Measurements from ENCODE around the gene CTU1. TPM values are rescaled to one million over a fixed set of nuclear protein-coding genes. Genes with fewer than 3 reads are reported as not detected.

CTU1 gene
- total RNA-seq, 2 experiments from 2014 or later, result 8.3 to 13.3 TPM

- Histone ChIP-seq H3K79me2 (ENCODE audit: insufficient read depth, low read depth, low read length) (no peaks in the 10 kb centered on the region), H3K27ac (ENCODE audit: low read depth, low read length, poor library complexity, severe bottlenecking) (no peak overlapping the region), H3K4me3 (ENCODE audit: low read depth, low read length, poor library complexity, severe bottlenecking) (no peak overlapping the region), H3K4me1 (ENCODE audit: insufficient read depth, low read length, poor library complexity, severe bottlenecking) (peaks cover 23% of the 10 kb centered on the region), H3K9me2 (ENCODE audit: insufficient read depth, low read length) (no peaks in the 10 kb centered on the region), H2AFZ (ENCODE audit: low read length) (no peak overlapping the region), H4K20me1 (ENCODE audit: insufficient read depth, low read length) (no peaks in the 10 kb centered on the region), H3K36me3 (ENCODE audit: insufficient read depth, low read length) (no peaks in the 10 kb centered on the region), H3K4me2 (ENCODE audit: low read length) (peak overlapping the region; percentile 44; the same call in 1 of the 2 replicates), H3K9me3 (ENCODE audit: low read length) (no peaks in the 10 kb centered on the region)
- no TSS peak for BruUV-seq (replicated peaks)
- intact Hi-C loops (cut with micrococcal nuclease; ENCODE audit: unreplicated experiment), result no loop called here
- TF ChIP-seq EZH2phosphoT487 (IDR thresholded peaks at IDR 0.05; ENCODE audit: borderline replicate concordance, low read depth, low read length), result no peak
- no peak for TF ChIP-seq CTCF (conservative IDR thresholded peaks at IDR 0.05; ENCODE audit: low read length)
- DNase-seq (ENCODE audit: low spot score), result no peak
- CTCF ChIA-PET (ENCODE audit: unreplicated experiment), result no interaction called here
- POLR2A ChIA-PET, result no interaction called here
Measured at GRCh38 chr19:51127755-51128154, 19.5 kb upstream of the CTU1 start.

GRCh38 chr19:51127032-51127431 lies 18.8 kb upstream of the CTU1 start:
- Histone ChIP-seq H3K36me3 (ENCODE audit: insufficient read depth, low read length) (no peaks in the 10 kb centered on the region), H3K9me2 (ENCODE audit: insufficient read depth, low read length) (no peaks in the 10 kb centered on the region), H3K4me2 (ENCODE audit: low read length) (no peak overlapping the region), H3K79me2 (ENCODE audit: insufficient read depth, low read depth, low read length) (no peaks in the 10 kb centered on the region), H3K4me3 (ENCODE audit: low read depth, low read length, poor library complexity, severe bottlenecking) (no peak overlapping the region), H3K27ac (ENCODE audit: low read depth, low read length, poor library complexity, severe bottlenecking) (no peak overlapping the region), H3K9me3 (ENCODE audit: low read length) (no peaks in the 10 kb centered on the region), H2AFZ (ENCODE audit: low read length) (no peak overlapping the region), H3K4me1 (ENCODE audit: insufficient read depth, low read length, poor library complexity, severe bottlenecking) (peaks cover 23% of the 10 kb centered on the region), H4K20me1 (ENCODE audit: insufficient read depth, low read length) (no peaks in the 10 kb centered on the region)
- TF ChIP-seq EZH2phosphoT487 (IDR thresholded peaks at IDR 0.05; ENCODE audit: borderline replicate concordance, low read depth, low read length) (no peak), CTCF (conservative IDR thresholded peaks at IDR 0.05; ENCODE audit: low read length) (no peak)
- no TSS peak for BruUV-seq (replicated peaks)
- CTCF ChIA-PET (ENCODE audit: unreplicated experiment), result no interaction called here
- POLR2A ChIA-PET, result interaction anchor here (0.6 kb wide), 1 partner anchor 1109 kb away, joined by 3 read pairs; no protein-coding TSS in a partner anchor
- DNase-seq (ENCODE audit: low spot score), result no peak
- intact Hi-C loops (cut with micrococcal nuclease; ENCODE audit: unreplicated experiment), result no loop called here

GRCh38 chr19:51125421-51126075 lies 17.3 kb upstream of the CTU1 start:
- Histone ChIP-seq H3K4me2 (ENCODE audit: low read length) (no peak overlapping the region), H3K9me3 (ENCODE audit: low read length) (no peaks in the 10 kb centered on the region), H4K20me1 (ENCODE audit: insufficient read depth, low read length) (no peaks in the 10 kb centered on the region), H3K9me2 (ENCODE audit: insufficient read depth, low read length) (no peaks in the 10 kb centered on the region), H3K36me3 (ENCODE audit: insufficient read depth, low read length) (no peaks in the 10 kb centered on the region), H2AFZ (ENCODE audit: low read length) (no peak overlapping the region), H3K4me1 (ENCODE audit: insufficient read depth, low read length, poor library complexity, severe bottlenecking) (peaks cover 23% of the 10 kb centered on the region), H3K27ac (ENCODE audit: low read depth, low read length, poor library complexity, severe bottlenecking) (no peak overlapping the region), H3K79me2 (ENCODE audit: insufficient read depth, low read depth, low read length) (no peaks in the 10 kb centered on the region), H3K4me3 (ENCODE audit: low read depth, low read length, poor library complexity, severe bottlenecking) (no peak overlapping the region)
- ChIA-PET CTCF (ENCODE audit: unreplicated experiment) (no interaction called here), POLR2A (no interaction called here)
- DNase-seq (ENCODE audit: low spot score), result no peak
- BruUV-seq (replicated peaks), result no TSS peak
- intact Hi-C loops (cut with micrococcal nuclease; ENCODE audit: unreplicated experiment), result no loop called here
- TF ChIP-seq EZH2phosphoT487 (IDR thresholded peaks at IDR 0.05; ENCODE audit: borderline replicate concordance, low read depth, low read length) (no peak), CTCF (conservative IDR thresholded peaks at IDR 0.05; ENCODE audit: low read length) (no peak)
